Endothelial cell of umbilical vein (primary cell): ENCODE measurements around the gene NT5DC2.

Experiments used
- CTCF ChIP-seq, 2 donors: IDR thresholded peaks; 1 replicate in 1 of 2; 2 replicates in 1 of 2; pipeline ENCODE4 v1.5.1; 2011; ENCODE audit warnings: low read length in 2 of 2, mild to moderate bottlenecking in 2 of 2, moderate library complexity in 2 of 2, control low read depth in 1 of 2, inconsistent platforms in 1 of 2, low read depth in 1 of 2; ENCODE audit not compliant: insufficient read depth in 1 of 2; ENCODE audit errors: extremely low read depth in 1 of 2
- MAX ChIP-seq: IDR thresholded peaks from 2 replicates; pipeline ENCODE4 v1.6.1; 2011; ENCODE audit not compliant: insufficient read depth, insufficient read length
- MYC ChIP-seq: IDR thresholded peaks from one replicate; pipeline ENCODE4 v1.6.1; 2011; ENCODE audit warnings: mild to moderate bottlenecking, low read depth, low read length

- TF ChIP-seq CTCF (IDR thresholded peaks at IDR 0.05; ENCODE audit: extremely low read depth in 1 of 2, insufficient read depth in 1 of 2, low read depth in 1 of 2, low read length in 2 of 2), result no peak
- no peak for TF ChIP-seq MAX
- no peak for TF ChIP-seq MYC
These were observed 20.9 kb downstream of the NT5DC2 start for GRCh38 chr3:52512727-52513126.
